Activated T-cell treated with anti-CD3 and anti-CD28 coated beads, Interleukin-2, amount 50 U/mL, for 24 hours (primary cell): ENCODE data around the gene KCNJ9.

Experiments
- DNase-seq: peaks from one replicate; pipeline ENCODE4 v3.0.0-alpha.2; 2020
- H3K27ac Mint-ChIP-seq: 2 replicates; pipeline ENCODE4 v1.8.0; 2020; ENCODE audit warnings: mild to moderate bottlenecking, mixed read lengths
- H3K27me3 Mint-ChIP-seq: 2 replicates; pipeline ENCODE4 v1.8.0; 2020; ENCODE audit warnings: mixed read lengths
- H3K36me3 Mint-ChIP-seq: 2 replicates; pipeline ENCODE4 v1.8.0; 2020; ENCODE audit warnings: low read depth, mixed read lengths
- H3K4me1 Mint-ChIP-seq: 2 replicates; pipeline ENCODE4 v1.8.0; 2020; ENCODE audit warnings: low read depth, mixed read lengths
- H3K4me3 Mint-ChIP-seq: 2 replicates; pipeline ENCODE4 v1.8.0; 2020; ENCODE audit warnings: mild to moderate bottlenecking, moderate library complexity, mixed read lengths
- H3K9me3 Mint-ChIP-seq: 2 replicates; pipeline ENCODE4 v1.8.0; 2020; ENCODE audit warnings: mixed read lengths

KCNJ9 gene

GRCh38 chr1:160056648-160057169, 24.6 kb upstream of the KCNJ9 start:
- no peaks in the 10 kb centered on the region for H3K4me1 Mint-ChIP-seq
- H3K36me3 Mint-ChIP-seq: no peaks in the 10 kb centered on the region
- H3K27ac Mint-ChIP-seq: no peak overlapping the region
- DNase-seq: no peak
- H3K9me3 Mint-ChIP-seq: no peaks in the 10 kb centered on the region
- peaks cover 25% of the 10 kb centered on the region for H3K27me3 Mint-ChIP-seq
- H3K4me3 Mint-ChIP-seq: no peak overlapping the region

- H3K4me3 Mint-ChIP-seq: no peak overlapping the region
- H3K9me3 Mint-ChIP-seq: no peaks in the 10 kb centered on the region
- no peaks in the 10 kb centered on the region for H3K36me3 Mint-ChIP-seq
- no peaks in the 10 kb centered on the region for H3K4me1 Mint-ChIP-seq
- no peak overlapping the region for H3K27ac Mint-ChIP-seq
- DNase-seq: no peak
- peaks cover 24% of the 10 kb centered on the region for H3K27me3 Mint-ChIP-seq
Observed at GRCh38 chr1:160058087-160058486, 23.3 kb upstream of the KCNJ9 start.

- no peaks in the 10 kb centered on the region for H3K36me3 Mint-ChIP-seq
- peaks cover 5% of the 10 kb centered on the region for H3K27me3 Mint-ChIP-seq
- H3K27ac Mint-ChIP-seq: no peak overlapping the region
- no peaks in the 10 kb centered on the region for H3K9me3 Mint-ChIP-seq
- no peak overlapping the region for H3K4me3 Mint-ChIP-seq
- no peaks in the 10 kb centered on the region for H3K4me1 Mint-ChIP-seq
- DNase-seq: no peak
Observed at GRCh38 chr1:160061369-160062229, 19.7 kb upstream of the KCNJ9 start.

GRCh38 chr1:160062230-160062532, 19.2 kb upstream of the KCNJ9 start:
- no peak for DNase-seq
- H3K4me3 Mint-ChIP-seq: no peak overlapping the region
- no peaks in the 10 kb centered on the region for H3K36me3 Mint-ChIP-seq
- H3K27ac Mint-ChIP-seq: no peak overlapping the region
- peaks cover 2% of the 10 kb centered on the region for H3K27me3 Mint-ChIP-seq
- no peaks in the 10 kb centered on the region for H3K4me1 Mint-ChIP-seq
- no peaks in the 10 kb centered on the region for H3K9me3 Mint-ChIP-seq

GRCh38 chr1:160063176-160063575, 18.2 kb upstream of the KCNJ9 start:
- Mint-ChIP-seq H3K4me3 (no peak overlapping the region), H3K9me3 (no peaks in the 10 kb centered on the region), H3K27ac (no peak overlapping the region), H3K27me3 (peaks cover 2% of the 10 kb centered on the region), H3K4me1 (no peaks in the 10 kb centered on the region), H3K36me3 (no peaks in the 10 kb centered on the region)
- DNase-seq: no peak

GRCh38 chr1:160064164-160064563, 17.2 kb upstream of the KCNJ9 start:
- Mint-ChIP-seq H3K36me3 (no peaks in the 10 kb centered on the region), H3K4me3 (no peak overlapping the region), H3K9me3 (no peaks in the 10 kb centered on the region), H3K4me1 (no peaks in the 10 kb centered on the region), H3K27me3 (peaks cover 11% of the 10 kb centered on the region), H3K27ac (no peak overlapping the region)
- DNase-seq: no peak

GRCh38 chr1:160064746-160065145, 16.6 kb upstream of the KCNJ9 start:
- Mint-ChIP-seq H3K4me1 (peaks cover 2% of the 10 kb centered on the region), H3K9me3 (no peaks in the 10 kb centered on the region), H3K27ac (no peak overlapping the region), H3K36me3 (no peaks in the 10 kb centered on the region), H3K4me3 (no peak overlapping the region), H3K27me3 (peaks cover 14% of the 10 kb centered on the region)
- no peak for DNase-seq

- peaks cover 32% of the 10 kb centered on the region for H3K27me3 Mint-ChIP-seq
- DNase-seq: no peak
- H3K9me3 Mint-ChIP-seq: no peaks in the 10 kb centered on the region
- H3K27ac Mint-ChIP-seq: no peak overlapping the region
- peaks cover 14% of the 10 kb centered on the region for H3K4me1 Mint-ChIP-seq
- H3K36me3 Mint-ChIP-seq: no peaks in the 10 kb centered on the region
- H3K4me3 Mint-ChIP-seq: no peak overlapping the region
Observed at GRCh38 chr1:160066829-160067745, 14.3 kb upstream of the KCNJ9 start.

- H3K4me1 Mint-ChIP-seq: peaks cover 15% of the 10 kb centered on the region
- H3K4me3 Mint-ChIP-seq: no peak overlapping the region
- no peak for DNase-seq
- no peaks in the 10 kb centered on the region for H3K36me3 Mint-ChIP-seq
- H3K27me3 Mint-ChIP-seq: peaks cover 40% of the 10 kb centered on the region
- no peak overlapping the region for H3K27ac Mint-ChIP-seq
- H3K9me3 Mint-ChIP-seq: no peaks in the 10 kb centered on the region
Observed at GRCh38 chr1:160068225-160068624, 13.1 kb upstream of the KCNJ9 start.

- H3K36me3 Mint-ChIP-seq: no peaks in the 10 kb centered on the region
- no peak for DNase-seq
- H3K27ac Mint-ChIP-seq: no peak within 1 kb of the TSS
- H3K27me3 Mint-ChIP-seq: peaks cover 48% of the 10 kb centered on the region
- peak within 1 kb of the TSS; percentile 81 for H3K4me3 Mint-ChIP-seq
- H3K4me1 Mint-ChIP-seq: peaks cover 15% of the 10 kb centered on the region
- H3K9me3 Mint-ChIP-seq: no peaks in the 10 kb centered on the region
Observed at GRCh38 chr1:160069460-160070231, 11.7 kb upstream of the KCNJ9 start, which contains the start of gene KCNJ10. TSS of gene KCNJ10 (minus strand) at chr1:160070160. CDS start at chr1:160042532, 27,628 bp downstream.

- Mint-ChIP-seq H3K27ac (no peak overlapping the region), H3K36me3 (no peaks in the 10 kb centered on the region), H3K27me3 (peaks cover 57% of the 10 kb centered on the region), H3K4me1 (peaks cover 15% of the 10 kb centered on the region), H3K4me3 (peak overlapping the region; percentile 81), H3K9me3 (no peaks in the 10 kb centered on the region)
- peak; percentile 78 for DNase-seq
Observed at GRCh38 chr1:160070243-160071163, 10.8 kb upstream of the KCNJ9 start.

- Mint-ChIP-seq H3K4me3 (no peak overlapping the region), H3K4me1 (peaks cover 15% of the 10 kb centered on the region), H3K9me3 (no peaks in the 10 kb centered on the region), H3K36me3 (no peaks in the 10 kb centered on the region), H3K27ac (no peak overlapping the region), H3K27me3 (peaks cover 64% of the 10 kb centered on the region)
- no peak for DNase-seq
Observed at GRCh38 chr1:160071289-160071688, 10.0 kb upstream of the KCNJ9 start.

- Mint-ChIP-seq H3K4me3 (no peak overlapping the region), H3K27me3 (peaks cover 75% of the 10 kb centered on the region), H3K4me1 (peaks cover 13% of the 10 kb centered on the region), H3K9me3 (no peaks in the 10 kb centered on the region), H3K27ac (no peak overlapping the region), H3K36me3 (no peaks in the 10 kb centered on the region)
- no peak for DNase-seq
Observed at GRCh38 chr1:160074865-160075264, 6.5 kb upstream of the KCNJ9 start.
